BJ (cell line): Measurements from ENCODE around the gene MOK. TPM values are rescaled to one million over a fixed set of nuclear protein-coding genes. Genes with fewer than 3 reads are reported as not detected.

Experiments
- CTCF ChIA-PET: fragments of 350-600 bp; formaldehyde crosslinking; extraction: SDS; loops from one replicate; lab custom pipeline; 2021; ENCODE audit warnings: antibody characterized with exemption, inconsistent platforms; lab: Yijun Ruan, JAX
- POLR2A ChIA-PET: fragments of 300-600 bp; sonication (Branson Sonifier 250); formaldehyde crosslinking; extraction: SDS; loops from one replicate; lab custom pipeline; 2021; ENCODE audit warnings: antibody characterized with exemption; lab: Charles Lee
- DNase-seq: peaks from one replicate; pipeline ENCODE4 v3.0.0-alpha.2; 2011; ENCODE audit warnings: low read depth
- H3K27me3 ChIP-seq: 2 replicates; pipeline ENCODE4 v1.6.0; 2011; ENCODE audit warnings: low read length; ENCODE audit not compliant: control insufficient read depth, insufficient read depth
- H3K36me3 ChIP-seq: 2 replicates; pipeline ENCODE4 v1.5.1; 2011; ENCODE audit warnings: low read length; ENCODE audit not compliant: control insufficient read depth, insufficient read depth
- H3K4me3 ChIP-seq: 2 replicates; pipeline ENCODE4 v1.5.1; 2011; ENCODE audit warnings: low read depth, mild to moderate bottlenecking, control low read depth, low read length
- polyA plus RNA-seq: library from polyadenylated mRNA; depleted of rRNA; stranded (reverse); fragments of >200 nt; gene quantifications from 2 replicates; pipeline ENCODE4 v1.2.3, GENCODE V29; 2011
- TF ChIP-seq, protein P1 (sequence below): IDR thresholded peaks from 2 replicates; pipeline ENCODE4 v1.5.1; 2011; ENCODE audit warnings: low read depth, mild to moderate bottlenecking, control low read depth, inconsistent platforms, low read length, moderate library complexity; ENCODE audit not compliant: insufficient read depth

Gene MOK
- polyA plus RNA-seq, 1 experiment, result 26.0 TPM

DNA sequence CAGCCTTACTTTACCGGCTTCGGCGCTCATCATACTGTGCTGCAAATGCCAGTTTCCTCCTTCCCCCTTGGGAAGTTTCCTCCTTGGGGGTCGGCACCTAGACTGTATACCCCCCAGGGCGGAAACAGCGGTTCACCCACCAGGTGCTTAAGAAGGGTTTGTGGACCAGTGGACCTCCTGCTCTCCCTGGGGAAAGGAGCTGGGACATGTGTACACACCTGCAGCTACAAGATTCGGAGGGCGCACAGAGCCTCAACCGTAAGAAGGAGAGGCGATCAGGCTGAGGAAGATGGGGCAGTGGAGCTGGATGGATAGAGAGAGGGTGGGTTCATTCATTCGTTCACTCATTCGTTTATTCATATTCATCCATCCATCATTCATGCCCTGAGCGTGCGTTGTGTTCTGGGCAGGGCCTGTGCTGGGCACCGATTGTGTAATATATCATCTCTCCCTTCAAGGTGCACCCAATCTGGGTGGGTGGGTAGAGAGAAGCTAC is 13.9 kb upstream of the MOK start:
- H3K27me3 ChIP-seq, result no peaks in the 10 kb centered on the region
- DNase-seq, result no peak
- no peaks in the 10 kb centered on the region for H3K36me3 ChIP-seq
- CTCF ChIA-PET, result interaction anchor here (1.1 kb wide), 1 partner anchor 197 kb away, joined by 3 read pairs; no protein-coding TSS in a partner anchor
- TF ChIP-seq, protein P1, sequence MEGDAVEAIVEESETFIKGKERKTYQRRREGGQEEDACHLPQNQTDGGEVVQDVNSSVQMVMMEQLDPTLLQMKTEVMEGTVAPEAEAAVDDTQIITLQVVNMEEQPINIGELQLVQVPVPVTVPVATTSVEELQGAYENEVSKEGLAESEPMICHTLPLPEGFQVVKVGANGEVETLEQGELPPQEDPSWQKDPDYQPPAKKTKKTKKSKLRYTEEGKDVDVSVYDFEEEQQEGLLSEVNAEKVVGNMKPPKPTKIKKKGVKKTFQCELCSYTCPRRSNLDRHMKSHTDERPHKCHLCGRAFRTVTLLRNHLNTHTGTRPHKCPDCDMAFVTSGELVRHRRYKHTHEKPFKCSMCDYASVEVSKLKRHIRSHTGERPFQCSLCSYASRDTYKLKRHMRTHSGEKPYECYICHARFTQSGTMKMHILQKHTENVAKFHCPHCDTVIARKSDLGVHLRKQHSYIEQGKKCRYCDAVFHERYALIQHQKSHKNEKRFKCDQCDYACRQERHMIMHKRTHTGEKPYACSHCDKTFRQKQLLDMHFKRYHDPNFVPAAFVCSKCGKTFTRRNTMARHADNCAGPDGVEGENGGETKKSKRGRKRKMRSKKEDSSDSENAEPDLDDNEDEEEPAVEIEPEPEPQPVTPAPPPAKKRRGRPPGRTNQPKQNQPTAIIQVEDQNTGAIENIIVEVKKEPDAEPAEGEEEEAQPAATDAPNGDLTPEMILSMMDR, result no peak
- POLR2A ChIA-PET, result no interaction called here
- H3K4me3 ChIP-seq, result peak overlapping the region; percentile 65

GRCh38 chr14:102317564-102318248 is 12.7 kb upstream of the MOK start:
- H3K27me3 ChIP-seq, result no peaks in the 10 kb centered on the region
- ChIA-PET POLR2A (no interaction called here), CTCF (interaction anchor here (0.6 to 2.4 kb wide), 6 partner anchors 11 to 356 kb away, joined by 3 to 8 read pairs (median 4); no protein-coding TSS in a partner anchor)
- H3K36me3 ChIP-seq, result no peaks in the 10 kb centered on the region
- TF ChIP-seq, protein P1, result no peak
- H3K4me3 ChIP-seq, result peak overlapping the region; percentile 45
- no peak for DNase-seq

DNA sequence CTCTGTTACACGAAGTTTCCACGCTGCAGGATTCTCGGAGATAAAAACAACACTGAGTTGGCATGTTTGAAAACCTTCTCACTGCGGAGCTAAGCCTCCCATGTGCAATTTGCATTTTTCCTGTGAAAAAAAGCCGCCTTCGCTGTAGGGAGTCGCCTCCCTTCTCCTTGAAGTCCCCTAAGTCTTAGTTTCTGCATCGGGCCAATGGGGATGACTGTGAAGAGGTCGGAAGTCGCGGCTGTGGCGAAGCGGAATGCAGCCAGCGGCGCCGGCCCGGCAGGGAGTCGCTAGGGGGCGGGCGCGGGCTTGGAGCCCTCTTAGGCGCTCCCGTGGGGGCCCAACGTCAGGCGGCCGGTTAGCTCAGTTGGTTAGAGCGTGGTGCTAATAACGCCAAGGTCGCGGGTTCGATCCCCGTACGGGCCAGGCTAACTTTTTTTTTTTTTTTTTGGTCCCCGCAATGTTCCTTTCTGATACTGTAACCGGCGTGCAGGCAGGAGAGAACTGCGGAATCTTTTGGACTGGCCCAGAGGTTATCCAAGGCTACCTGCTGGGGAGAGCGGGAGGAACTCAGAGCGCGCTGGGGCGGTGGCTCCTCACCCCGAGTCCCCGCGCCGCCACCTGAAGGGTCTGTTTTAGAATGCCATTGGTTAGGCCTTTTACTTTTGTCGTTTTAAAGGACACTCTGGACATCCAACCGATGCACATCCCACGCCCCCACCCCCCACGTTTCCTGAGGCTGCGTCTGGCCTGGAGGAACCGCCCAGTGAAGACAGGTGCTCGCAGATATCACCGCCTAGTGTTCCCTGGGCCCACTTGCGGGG is 12.0 kb upstream of the MOK start:
- H3K36me3 ChIP-seq, result no peaks in the 10 kb centered on the region
- ChIA-PET POLR2A (interaction anchor here (0.6 kb wide), 1 partner anchor 52 kb away, joined by 3 read pairs; no protein-coding TSS in a partner anchor), CTCF (interaction anchor here (0.6 to 2.4 kb wide), 12 partner anchors 10 to 579 kb away, joined by 3 to 8 read pairs (median 3); no protein-coding TSS in a partner anchor)
- H3K27me3 ChIP-seq, result no peaks in the 10 kb centered on the region
- DNase-seq, result peak; percentile 59
- H3K4me3 ChIP-seq, result peak overlapping the region; percentile 45
- TF ChIP-seq, protein P1, result peak; percentile 88

GRCh38 chr14:102316338-102316742 is 11.4 kb upstream of the MOK start:
- ChIA-PET POLR2A (interaction anchor here (0.6 kb wide), 1 partner anchor 51 kb away, joined by 3 read pairs; no protein-coding TSS in a partner anchor), CTCF (interaction anchor here (0.6 to 3.3 kb wide), 11 partner anchors 9 to 579 kb away, joined by 3 to 25 read pairs (median 4); partner anchors contain the start of gene MOK)
- DNase-seq, result peak; percentile 11

More at GRCh38 chr14:102316338-102316742, 11.4 kb upstream of the MOK start:
- Histone ChIP-seq H3K27me3 (no peaks in the 10 kb centered on the region), H3K4me3 (peak overlapping the region; percentile 23), H3K36me3 (no peaks in the 10 kb centered on the region)
- TF ChIP-seq, protein P1, result no peak
